OCI-LY7 (cell line): ENCODE measurements around the gene RARS2. TPM values are rescaled to one million over a fixed set of nuclear protein-coding genes. Genes with fewer than 3 reads are reported as not detected.

Experiments used
- BruUV-seq: library from RNA; stranded (reverse); fragments of 400-500 nt; replicated peaks from 2 replicates; lab custom pipeline; 2021; lab: Mats Ljungman, UMichigan
- CTCF ChIA-PET: fragments of 300-600 bp; sonication (Branson Sonifier 250); formaldehyde crosslinking; loops from one replicate; lab custom pipeline; 2022; ENCODE audit warnings: antibody characterized with exemption; ENCODE audit not compliant: unreplicated experiment; lab: Charles Lee
- POLR2A ChIA-PET: fragments of 300-600 bp; sonication (Branson Sonifier 250); formaldehyde crosslinking; loops from one replicate; lab custom pipeline; 2022; ENCODE audit warnings: antibody characterized with exemption; lab: Charles Lee
- DNase-seq: peaks from one replicate; pipeline ENCODE4 v3.0.0-alpha.2; 2015; ENCODE audit warnings: low spot score
- H2AFZ ChIP-seq: fragments of 200-600 bp; sonication (generic), shearing (Covaris generic); 2 replicates; pipeline ENCODE4 v1.6.1; 2014; ENCODE audit warnings: mild to moderate bottlenecking, antibody characterized with exemption, low read length, moderate library complexity
- H3K27ac ChIP-seq: fragments of 200-600 bp; sonication (generic); 2 replicates; pipeline ENCODE4 v1.5.1; 2014; ENCODE audit warnings: mixed run types, low read depth, mild to moderate bottlenecking, moderate library complexity, low read length, inconsistent platforms; ENCODE audit not compliant: poor library complexity, severe bottlenecking
- H3K36me3 ChIP-seq: fragments of 200-600 bp; sonication (generic); 2 replicates; pipeline ENCODE4 v1.6.1; 2014; ENCODE audit warnings: mild to moderate bottlenecking, antibody characterized with exemption, low read length, moderate library complexity, mixed read lengths; ENCODE audit not compliant: insufficient read depth
- H3K4me1 ChIP-seq: fragments of 200-600 bp; sonication (generic); 2 replicates; pipeline ENCODE4 v1.5.1; 2014; ENCODE audit warnings: mild to moderate bottlenecking, low read length; ENCODE audit not compliant: insufficient read depth, poor library complexity, severe bottlenecking
- H3K4me2 ChIP-seq: fragments of 200-600 bp; sonication (generic); 2 replicates; pipeline ENCODE4 v1.6.1; 2014; ENCODE audit warnings: mild to moderate bottlenecking, low read length
- H3K4me3 ChIP-seq: fragments of 200-600 bp; sonication (generic); 2 replicates; pipeline ENCODE4 v1.5.1; 2014; ENCODE audit warnings: mild to moderate bottlenecking, low read depth, low read length; ENCODE audit not compliant: poor library complexity, severe bottlenecking
- H3K79me2 ChIP-seq: fragments of 200-600 bp; sonication (generic); 2 replicates; pipeline ENCODE4 v1.6.1; 2016; ENCODE audit warnings: low read depth, mild to moderate bottlenecking, low read length, moderate library complexity, mixed read lengths; ENCODE audit not compliant: insufficient read depth
- H3K9me2 ChIP-seq: fragments of 200-600 bp; sonication (generic); 2 replicates; pipeline ENCODE4 v1.6.1; 2016; ENCODE audit warnings: mild to moderate bottlenecking, low read length, mixed read lengths; ENCODE audit not compliant: insufficient read depth
- H3K9me3 ChIP-seq: fragments of 200-600 bp; sonication (generic); 2 replicates; pipeline ENCODE4 v1.6.1; 2014; ENCODE audit warnings: mild to moderate bottlenecking, mixed run types, low read length, mixed read lengths
- H4K20me1 ChIP-seq: fragments of 200-600 bp; sonication (generic); 2 replicates; pipeline ENCODE4 v1.6.1; 2014; ENCODE audit warnings: mild to moderate bottlenecking, antibody characterized with exemption, low read length, moderate library complexity, mixed read lengths; ENCODE audit not compliant: insufficient read depth
- CTCF ChIP-seq: fragments of 200-600 bp; sonication (generic); conservative IDR thresholded peaks from 2 replicates; pipeline ENCODE4 v1.5.1; 2014; ENCODE audit warnings: mild to moderate bottlenecking, antibody characterized with exemption, low read length, moderate library complexity, mixed read lengths
- EZH2phosphoT487 ChIP-seq: fragments of 200-600 bp; sonication (generic); IDR thresholded peaks from 2 replicates; pipeline ENCODE4 v1.6.1; 2018; ENCODE audit warnings: low read depth, borderline replicate concordance, mild to moderate bottlenecking, mixed run types, antibody characterized with exemption, low read length, moderate library complexity, mixed read lengths
- intact Hi-C: fragments of 100-400 bp; cut with micrococcal nuclease; formaldehyde crosslinking; loops from one replicate; pipeline ENCODE4 v1.10.0; 2022; ENCODE audit not compliant: unreplicated experiment
- total RNA-seq, 2 experiments: library from RNA; depleted of rRNA in 1 of 2; stranded (reverse); fragments of >200 nt in 1 of 2; shearing (Covaris generic) in 1 of 2; gene quantifications; 2 replicates each; pipeline ENCODE4 v1.2.3, GENCODE V29; 2014 to 2022

RARS2 gene
- total RNA-seq, 2 experiments from 2014 or later = 21.4 to 36.0 TPM

GRCh38 chr6:87501809-87502572 is 87.8 kb downstream of the RARS2 start:
- no peak for TF ChIP-seq CTCF
- TF ChIP-seq EZH2phosphoT487 = no peak
- POLR2A ChIA-PET = no interaction called here
- Histone ChIP-seq H3K4me3 (no peak overlapping the region), H4K20me1 (no peaks in the 10 kb centered on the region; the same call in 1 of the 2 replicates), H3K4me1 (no peaks in the 10 kb centered on the region), H3K9me3 (no peaks in the 10 kb centered on the region), H3K36me3 (peaks cover 63% of the 10 kb centered on the region), H3K27ac (no peak overlapping the region), H2AFZ (no peak overlapping the region), H3K4me2 (no peak overlapping the region), H3K79me2 (no peaks in the 10 kb centered on the region), H3K9me2 (no peaks in the 10 kb centered on the region)
- no TSS peak for BruUV-seq
- no peak for DNase-seq
- intact Hi-C loops = no loop called here
- CTCF ChIA-PET = no interaction called here

GRCh38 chr6:87498048-87498447 is 91.7 kb downstream of the RARS2 start:
- no peaks in the 10 kb centered on the region for H3K9me3 ChIP-seq
- no peaks in the 10 kb centered on the region for H3K9me2 ChIP-seq
- intact Hi-C loops = no loop called here
- no peak overlapping the region for H3K4me3 ChIP-seq
- DNase-seq = no peak
- no TSS peak for BruUV-seq
- no peaks in the 10 kb centered on the region for H4K20me1 ChIP-seq
- no peak overlapping the region for H3K4me2 ChIP-seq
- peaks cover 3% of the 10 kb centered on the region; the same call in 1 of the 2 replicates for H3K79me2 ChIP-seq
- H2AFZ ChIP-seq = no peak overlapping the region
- CTCF ChIA-PET = no interaction called here
- no peak overlapping the region for H3K27ac ChIP-seq
- H3K36me3 ChIP-seq = peaks cover 53% of the 10 kb centered on the region
- peaks cover 22% of the 10 kb centered on the region for H3K4me1 ChIP-seq
- POLR2A ChIA-PET = interaction anchor here (0.7 to 0.9 kb wide), 2 partner anchors 8 to 286 kb away, joined by 3 to 5 read pairs; no protein-coding TSS in a partner anchor
- TF ChIP-seq EZH2phosphoT487 (no peak), CTCF (no peak)
